ENCODE data around the gene PPP4R3B. TPM values are rescaled to one million over a fixed set of nuclear protein-coding genes. Genes with fewer than 3 reads are reported as not detected.
"Not testable (repeated sequence)": the region's sequence is repeated elsewhere in the genome, so short reads cannot be mapped to it uniquely, and the experiment has no call there.

PPP4R3B gene
- total RNA-seq, 1 experiment from 2014 or later = 49.2 TPM

- intact Hi-C loops (cut with micrococcal nuclease; ENCODE audit: unreplicated experiment) = no loop called here
- Mint-ChIP-seq H3K36me3 (ENCODE audit: insufficient read depth, unreplicated experiment) (peaks cover 21% of the 10 kb centered on the region), H3K9me3 (ENCODE audit: low read depth, unreplicated experiment) (no peaks in the 10 kb centered on the region), H3K27ac (ENCODE audit: unreplicated experiment) (no peak overlapping the region), H3K4me1 (ENCODE audit: low read depth, unreplicated experiment) (no peaks in the 10 kb centered on the region), H3K27me3 (ENCODE audit: unreplicated experiment) (no peaks in the 10 kb centered on the region), H3K4me3 (ENCODE audit: low read depth, unreplicated experiment) (no peak overlapping the region)
- CTCF ChIA-PET = interaction anchor here (0.7 kb wide), 1 partner anchor 433 kb away, joined by 4 read pairs; no protein-coding TSS in a partner anchor
- BruUV-seq (replicated peaks) = no TSS peak
- DNase-seq = no peak
- TF ChIP-seq CTCF (IDR thresholded peaks at IDR 0.05; ENCODE audit: unreplicated experiment) = no peak
These were observed 13.3 kb downstream of the PPP4R3B start for GRCh38 chr2:55604027-55604565.

GRCh38 chr2:55601849-55602248 lies 15.6 kb downstream of the PPP4R3B start:
- intact Hi-C loops (cut with micrococcal nuclease; ENCODE audit: unreplicated experiment) = no loop called here
- CTCF ChIA-PET = no interaction called here
- Mint-ChIP-seq H3K36me3 (ENCODE audit: insufficient read depth, unreplicated experiment) (peaks cover 26% of the 10 kb centered on the region), H3K4me3 (ENCODE audit: low read depth, unreplicated experiment) (no peak overlapping the region), H3K27me3 (ENCODE audit: unreplicated experiment) (no peaks in the 10 kb centered on the region), H3K4me1 (ENCODE audit: low read depth, unreplicated experiment) (no peaks in the 10 kb centered on the region), H3K9me3 (ENCODE audit: low read depth, unreplicated experiment) (no peaks in the 10 kb centered on the region), H3K27ac (ENCODE audit: unreplicated experiment) (no peak overlapping the region)
- BruUV-seq (replicated peaks) = no TSS peak
- DNase-seq = no peak
- no peak for TF ChIP-seq CTCF (IDR thresholded peaks at IDR 0.05; ENCODE audit: unreplicated experiment)

GRCh38 chr2:55598056-55598795 lies 19.2 kb downstream of the PPP4R3B start:
- no TSS peak for BruUV-seq (replicated peaks)

GRCh38 chr2:55596795-55597194 lies 20.6 kb downstream of the PPP4R3B start:
- H3K27ac Mint-ChIP-seq (ENCODE audit: unreplicated experiment); H3K27me3 Mint-ChIP-seq (ENCODE audit: unreplicated experiment); H3K4me1 Mint-ChIP-seq (ENCODE audit: low read depth, unreplicated experiment); DNase-seq; BruUV-seq (replicated peaks); H3K4me3 Mint-ChIP-seq (ENCODE audit: low read depth, unreplicated experiment); H3K9me3 Mint-ChIP-seq (ENCODE audit: low read depth, unreplicated experiment); intact Hi-C loops (cut with micrococcal nuclease; ENCODE audit: unreplicated experiment): not testable (repeated sequence)
- peaks cover 23% of the 10 kb centered on the region for H3K36me3 Mint-ChIP-seq (ENCODE audit: insufficient read depth, unreplicated experiment)
- CTCF ChIA-PET = interaction anchor here (0.5 kb wide), 1 partner anchor 9 kb away, joined by 3 read pairs; no protein-coding TSS in a partner anchor

More at GRCh38 chr2:55598056-55598795, 19.2 kb downstream of the PPP4R3B start:
- no peak for DNase-seq
- Mint-ChIP-seq H3K9me3 (ENCODE audit: low read depth, unreplicated experiment) (no peaks in the 10 kb centered on the region), H3K4me3 (ENCODE audit: low read depth, unreplicated experiment) (no peak overlapping the region), H3K27ac (ENCODE audit: unreplicated experiment) (no peak overlapping the region), H3K4me1 (ENCODE audit: low read depth, unreplicated experiment) (no peaks in the 10 kb centered on the region), H3K36me3 (ENCODE audit: insufficient read depth, unreplicated experiment) (peaks cover 27% of the 10 kb centered on the region), H3K27me3 (ENCODE audit: unreplicated experiment) (no peaks in the 10 kb centered on the region)
- TF ChIP-seq CTCF (IDR thresholded peaks at IDR 0.05; ENCODE audit: unreplicated experiment) = no peak
- intact Hi-C loops (cut with micrococcal nuclease; ENCODE audit: unreplicated experiment) = no loop called here
- CTCF ChIA-PET = no interaction called here

- intact Hi-C loops (cut with micrococcal nuclease; ENCODE audit: unreplicated experiment) = no loop called here
- Mint-ChIP-seq H3K4me3 (ENCODE audit: low read depth, unreplicated experiment) (no peak overlapping the region), H3K36me3 (ENCODE audit: insufficient read depth, unreplicated experiment) (peaks cover 27% of the 10 kb centered on the region), H3K27ac (ENCODE audit: unreplicated experiment) (no peak overlapping the region), H3K4me1 (ENCODE audit: low read depth, unreplicated experiment) (no peaks in the 10 kb centered on the region), H3K9me3 (ENCODE audit: low read depth, unreplicated experiment) (no peaks in the 10 kb centered on the region), H3K27me3 (ENCODE audit: unreplicated experiment) (no peaks in the 10 kb centered on the region)
- CTCF ChIA-PET = interaction anchor here (0.7 kb wide), 2 partner anchors 84 to 106 kb away, joined by 3 to 4 read pairs; no protein-coding TSS in a partner anchor
- no peak for TF ChIP-seq CTCF (IDR thresholded peaks at IDR 0.05; ENCODE audit: unreplicated experiment)
- DNase-seq = no peak
- no TSS peak for BruUV-seq (replicated peaks)
These were observed 21.9 kb downstream of the PPP4R3B start for GRCh38 chr2:55595536-55595935.
